Activated naive CD8-positive, alpha-beta T cell treated with anti-CD3 and anti-CD28 coated beads, Interleukin-2, amount 50 U/mL, for 16 hours (primary cell): Measurements from ENCODE around the gene ADAMTSL1.

ENCODE experiments used
- DNase-seq: peaks from one replicate; pipeline ENCODE4 v3.0.0-alpha.2; 2020; ENCODE audit warnings: low read depth, low spot score

Gene ADAMTSL1

DNA sequence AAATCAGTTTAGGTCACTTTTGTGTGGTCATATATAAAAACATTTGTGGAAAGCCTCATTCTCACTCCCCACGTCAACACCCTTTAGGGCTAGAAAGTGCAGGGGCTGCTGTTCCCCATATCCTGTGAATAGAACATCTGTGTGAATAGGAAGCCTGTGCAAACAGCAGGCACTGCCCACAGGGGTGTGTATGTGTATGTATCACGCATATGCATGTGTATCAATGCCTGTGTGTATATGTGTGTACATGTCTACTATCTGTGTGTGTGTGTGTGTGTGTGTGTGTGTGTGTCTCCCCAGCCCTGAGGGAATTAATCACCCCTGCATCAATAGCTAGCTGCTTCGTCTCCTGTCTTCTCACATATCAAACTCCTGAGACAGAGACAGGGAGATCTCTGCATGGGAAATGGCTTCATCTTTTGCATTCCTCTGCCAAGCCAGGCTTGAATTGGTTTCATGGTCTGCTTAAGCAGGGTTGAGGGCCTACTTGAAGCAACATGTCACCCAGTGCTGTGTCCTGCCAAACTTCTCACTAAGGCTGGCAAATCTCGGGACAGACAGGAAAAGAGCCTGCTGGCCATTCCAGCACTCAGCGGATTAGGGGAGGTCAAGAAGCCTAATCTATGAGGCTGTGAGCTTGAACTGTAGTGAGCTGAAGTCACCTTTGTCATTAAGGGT is 265.8 kb downstream of the ADAMTSL1 start:
- no peak for DNase-seq

DNA sequence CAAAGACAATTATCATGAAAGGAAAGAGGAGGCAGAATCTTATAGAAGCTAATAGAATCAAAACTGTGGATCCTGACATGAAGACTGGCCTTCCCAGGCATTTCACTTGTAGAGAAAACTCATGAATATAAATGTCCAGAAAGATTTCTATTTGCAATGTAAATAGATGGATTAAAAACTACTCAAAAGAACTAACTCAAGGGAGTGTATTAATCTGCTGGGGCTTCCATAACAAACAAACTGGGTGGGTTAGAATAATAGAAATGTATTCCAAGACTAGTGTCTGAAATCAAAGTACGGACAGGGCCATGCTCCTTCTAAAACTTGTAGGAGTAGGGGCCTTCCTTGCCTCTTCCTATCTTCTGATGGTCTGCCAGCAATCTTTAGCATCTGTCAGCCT is 267.4 kb downstream of the ADAMTSL1 start:
- DNase-seq, result no peak

DNA sequence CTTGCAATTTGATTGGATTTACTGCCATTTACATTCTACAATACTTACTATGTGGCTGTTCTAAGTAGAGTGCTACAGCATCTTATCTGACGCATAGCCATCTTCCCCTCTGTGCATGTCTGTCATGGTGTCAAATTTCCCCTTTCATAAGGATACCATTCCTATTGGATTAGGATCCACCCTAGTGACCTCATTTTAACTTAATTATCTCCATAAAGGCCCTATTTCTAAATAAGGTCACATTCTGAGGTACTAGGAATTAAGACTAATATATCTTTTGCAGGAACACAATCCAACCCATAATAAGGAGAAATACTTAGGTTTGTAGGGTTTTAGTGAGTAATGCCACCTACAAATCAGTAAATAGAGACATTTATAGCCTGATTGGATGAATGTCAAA is 268.0 kb downstream of the ADAMTSL1 start:
- DNase-seq, result no peak

DNA sequence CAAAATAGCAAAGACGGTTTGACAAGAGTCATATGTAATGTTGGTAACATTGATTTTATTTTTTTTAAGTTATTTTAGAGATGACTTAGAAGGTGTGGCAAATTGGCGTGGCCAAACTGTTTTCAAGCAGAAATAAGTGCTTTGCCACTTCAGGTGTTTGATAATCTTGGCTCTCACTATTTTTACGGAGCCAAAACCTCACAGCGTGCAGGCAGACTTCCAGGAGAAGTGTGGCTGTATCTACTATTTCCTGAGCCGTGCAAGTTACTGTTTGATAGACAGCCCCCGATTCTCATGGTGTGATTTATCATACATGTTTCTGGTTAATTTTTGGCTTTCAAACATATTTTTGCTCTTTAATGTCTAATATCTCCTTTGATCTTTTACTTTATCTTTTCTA is 269.5 kb downstream of the ADAMTSL1 start:
- DNase-seq, result no peak

DNA sequence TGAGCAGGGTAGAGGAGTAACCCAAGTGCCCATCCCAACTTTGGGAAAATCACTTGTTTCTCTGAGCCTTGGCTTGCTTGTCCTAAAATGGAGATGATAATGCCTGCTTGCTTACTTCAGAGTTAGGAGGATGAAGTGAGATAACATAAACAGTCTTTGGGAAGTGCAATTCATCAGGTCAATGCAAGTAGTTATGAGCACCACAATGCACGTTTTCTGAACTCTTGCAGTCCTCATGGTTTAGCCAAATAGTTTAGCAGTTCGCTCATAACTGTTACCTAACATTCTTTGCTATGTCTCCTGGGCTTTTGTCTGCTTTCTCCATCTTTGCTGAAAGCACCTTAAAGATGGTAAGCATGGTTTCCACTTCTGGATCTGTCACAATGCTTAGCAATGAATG is 270.0 kb downstream of the ADAMTSL1 start:
- DNase-seq, result no peak

DNA sequence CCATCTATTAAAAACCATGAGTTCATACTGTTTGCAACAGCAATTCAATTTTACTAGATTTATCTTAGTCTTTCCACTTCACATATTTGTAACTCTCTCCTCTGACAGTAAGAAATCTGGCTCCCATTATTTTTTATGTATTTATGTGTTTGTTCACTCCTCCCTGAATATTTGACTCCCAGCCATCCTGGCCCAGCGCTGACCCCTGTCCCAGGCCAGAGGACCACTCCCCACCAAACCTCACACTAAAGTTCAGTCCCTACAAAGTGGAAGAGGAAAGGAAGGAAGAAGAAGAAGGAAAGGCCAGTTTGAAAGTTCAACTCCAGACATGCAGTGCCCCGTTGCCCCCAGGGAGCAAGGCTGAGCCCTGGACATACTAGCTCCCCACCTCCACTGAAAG is 271.8 kb downstream of the ADAMTSL1 start:
- no peak for DNase-seq

DNA sequence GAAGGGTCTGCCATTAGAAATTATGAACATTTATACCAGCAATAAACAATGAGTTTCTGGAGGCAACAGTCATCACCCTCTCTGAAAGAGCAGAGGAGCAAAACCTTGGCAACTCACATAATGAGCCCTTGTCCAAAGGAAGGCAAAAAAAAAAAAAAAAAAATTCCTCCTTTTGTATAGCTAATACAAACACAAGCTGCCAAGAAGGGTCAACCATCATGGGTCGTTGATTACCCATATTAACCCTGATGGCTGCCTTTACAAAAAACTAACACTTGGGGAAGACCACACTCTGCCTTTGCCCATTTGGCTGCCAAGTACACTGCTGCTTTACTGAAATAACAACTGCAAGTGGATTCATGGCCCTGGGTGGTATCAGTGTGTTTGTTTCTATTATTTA is 272.7 kb downstream of the ADAMTSL1 start:
- DNase-seq, result no peak

DNA sequence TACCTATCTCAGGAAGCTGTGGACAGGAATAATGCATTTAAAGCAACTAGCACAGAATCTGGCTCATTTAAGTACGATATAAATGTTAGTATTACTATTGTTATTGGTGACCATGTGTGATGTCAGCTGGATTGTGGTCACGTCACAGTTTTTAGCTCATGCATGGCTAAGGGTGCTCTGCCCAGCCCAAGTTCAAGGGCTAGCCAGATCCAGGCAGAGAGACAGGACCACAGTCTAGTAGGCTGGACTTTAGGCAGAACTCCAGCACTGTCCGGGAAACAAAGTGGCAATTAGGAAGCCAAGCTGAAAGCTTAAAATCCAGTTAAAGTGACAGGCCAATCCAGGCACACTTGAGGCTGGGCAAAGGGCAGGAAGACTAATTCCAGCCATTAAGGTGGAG is 273.6 kb downstream of the ADAMTSL1 start:
- DNase-seq, result no peak

DNA sequence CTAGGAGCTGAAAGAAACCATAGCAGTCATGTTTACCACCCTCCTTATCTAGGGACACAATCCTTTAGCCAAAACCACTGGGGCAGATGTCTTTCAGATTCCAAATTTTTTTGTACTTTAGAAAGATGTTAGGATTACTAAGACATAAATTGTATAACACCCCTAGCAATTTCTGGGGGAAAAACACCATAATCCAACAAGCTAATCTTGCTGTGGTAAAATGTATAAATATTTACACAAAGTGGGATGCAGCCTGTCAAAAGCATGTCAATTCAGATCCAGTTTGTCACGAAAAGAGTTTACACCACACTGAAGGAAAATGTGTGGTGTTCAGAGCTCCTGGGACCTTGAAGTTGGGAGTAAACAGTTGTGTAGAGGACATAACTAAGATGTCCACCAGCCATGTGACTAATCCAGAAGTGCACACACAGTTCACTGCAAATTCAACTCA is 274.3 kb downstream of the ADAMTSL1 start:
- DNase-seq, result no peak

DNA sequence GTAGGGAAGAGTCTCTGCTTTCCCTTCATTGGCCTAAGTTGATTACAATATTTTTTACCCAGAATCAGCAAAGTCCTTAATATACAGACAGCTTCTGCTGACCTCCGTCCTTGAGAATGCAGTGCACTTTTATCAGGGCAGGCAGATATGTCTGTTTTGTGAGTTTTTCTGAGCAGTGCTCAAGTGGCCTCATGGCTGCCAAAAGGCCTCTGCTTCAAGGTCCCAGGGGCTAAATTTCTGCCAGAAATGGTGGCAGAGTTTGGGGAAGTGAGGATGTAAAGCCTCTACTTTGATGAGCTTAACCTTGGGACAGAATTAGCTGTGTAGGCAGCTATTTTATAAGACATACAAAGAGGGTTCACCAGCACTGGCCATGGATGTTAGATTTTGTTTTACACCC is 275.8 kb downstream of the ADAMTSL1 start:
- no peak for DNase-seq

DNA sequence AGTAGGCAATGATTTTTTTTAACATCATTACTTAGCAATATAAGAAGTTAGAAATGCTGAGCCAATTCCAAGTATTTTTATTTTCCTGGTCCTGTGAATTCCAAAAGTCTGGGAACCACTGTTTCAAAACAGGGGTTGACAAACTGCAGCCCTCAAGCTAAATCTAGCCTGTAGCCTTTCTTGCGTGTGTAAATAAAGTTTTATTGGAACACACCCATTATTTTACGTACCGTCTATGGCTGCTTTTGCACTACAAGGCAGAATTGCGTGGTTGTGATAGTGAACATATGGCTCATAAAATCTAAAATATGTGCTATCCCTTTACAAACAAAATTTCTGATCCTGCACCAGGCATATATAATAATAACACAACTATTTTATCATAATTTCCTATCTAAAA is 280.0 kb downstream of the ADAMTSL1 start:
- no peak for DNase-seq

DNA sequence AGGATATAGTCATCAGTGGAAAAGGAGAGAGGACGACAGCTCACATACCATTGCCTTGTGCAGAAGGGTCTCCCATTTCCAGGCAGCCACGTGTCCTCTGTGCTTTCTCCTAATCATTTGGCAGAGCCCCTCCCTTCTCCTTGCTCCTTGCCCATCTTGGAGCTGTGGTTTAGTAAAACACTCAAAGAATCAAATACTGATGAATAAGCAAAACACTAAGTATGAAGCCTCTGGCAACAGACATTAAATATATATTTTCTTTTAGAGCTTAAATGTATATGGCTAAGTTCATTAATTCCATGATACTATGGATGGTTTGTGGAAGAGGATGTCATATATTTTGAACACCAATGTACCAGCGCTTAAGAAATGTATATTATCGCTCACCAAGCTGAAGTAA is 280.6 kb downstream of the ADAMTSL1 start:
- no peak for DNase-seq

DNA sequence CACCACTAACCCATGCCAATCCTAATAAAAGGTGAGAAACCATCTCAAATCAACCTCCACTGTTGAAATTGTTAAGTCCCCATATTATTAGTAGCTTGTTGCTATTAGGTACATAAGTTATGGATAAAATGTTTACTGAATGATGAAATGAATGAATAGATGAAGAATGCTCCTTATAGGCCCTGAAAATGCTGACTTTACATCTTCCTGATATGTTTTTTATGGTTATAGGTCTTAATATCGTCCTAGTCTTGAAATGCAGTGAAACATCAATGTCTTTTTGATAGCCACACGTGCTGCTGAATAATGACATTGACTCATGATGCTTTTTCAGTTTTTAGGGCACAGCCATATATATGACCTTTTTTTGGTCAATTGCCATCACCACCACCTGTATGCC is 281.3 kb downstream of the ADAMTSL1 start:
- DNase-seq, result no peak

DNA sequence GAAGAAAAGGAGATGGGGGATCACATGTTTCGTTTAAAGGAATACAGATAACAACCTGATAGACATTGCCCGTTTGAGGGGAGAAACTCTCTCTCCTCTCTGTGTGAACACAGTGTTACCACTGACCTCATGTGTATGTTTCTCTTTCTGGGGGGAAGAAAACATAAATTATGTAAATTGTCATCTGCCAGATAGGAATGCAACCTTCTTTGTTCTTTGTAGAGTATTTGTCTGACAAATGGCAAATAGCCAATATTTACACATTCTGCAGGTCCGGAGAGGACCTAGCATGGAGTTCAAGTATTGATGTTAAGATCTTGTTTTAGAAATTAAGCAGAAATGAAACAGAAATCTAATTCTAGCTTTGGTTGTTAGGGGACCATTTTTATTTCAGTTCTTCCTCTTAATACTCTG is 282.8 kb downstream of the ADAMTSL1 start:
- DNase-seq, result no peak

DNA sequence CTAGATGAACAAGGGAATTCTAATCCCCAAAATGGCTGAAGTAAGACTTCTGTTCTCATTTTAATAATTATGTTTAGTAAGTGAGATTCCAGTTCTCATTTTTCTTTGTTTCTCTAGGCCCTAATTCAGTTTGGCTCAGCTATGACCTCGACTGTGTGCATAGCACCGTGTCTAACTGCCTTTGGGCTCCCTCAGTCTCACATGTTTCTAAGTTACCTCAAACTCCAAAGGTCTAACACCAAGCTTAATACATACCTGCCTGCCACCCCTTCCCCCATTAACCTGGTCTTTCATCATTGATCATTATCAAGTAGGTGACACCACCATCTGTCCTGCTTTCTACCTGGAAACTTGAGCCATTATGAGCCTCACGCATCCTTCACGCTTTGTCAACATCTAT is 285.9 kb downstream of the ADAMTSL1 start:
- DNase-seq, result no peak

DNA sequence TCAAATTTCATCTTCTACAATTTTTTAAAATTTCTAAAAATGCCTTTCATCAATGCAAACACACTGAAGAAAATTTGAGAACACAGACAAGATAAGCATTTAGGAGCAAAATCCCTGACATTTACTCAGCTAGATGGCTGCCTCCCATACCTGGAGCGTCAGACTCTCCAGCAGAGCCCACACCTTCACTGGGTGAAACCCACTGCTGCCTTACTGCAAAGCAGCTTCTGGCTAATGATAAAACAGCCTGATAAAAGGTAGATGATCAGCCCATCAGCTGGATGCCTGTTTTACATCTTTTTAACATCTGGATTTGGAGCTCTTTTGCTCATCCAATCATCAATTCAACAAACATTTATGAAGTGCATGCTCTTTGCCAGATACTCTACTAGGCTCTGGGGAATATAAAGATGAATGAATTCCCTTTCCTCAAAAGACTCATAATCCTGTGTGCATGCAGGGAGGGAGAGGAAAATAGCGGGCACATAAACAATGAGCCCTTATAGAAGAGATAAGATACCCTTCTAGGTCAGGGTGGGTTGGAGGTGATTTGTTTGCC is 287.9 kb downstream of the ADAMTSL1 start:
- no peak for DNase-seq

DNA sequence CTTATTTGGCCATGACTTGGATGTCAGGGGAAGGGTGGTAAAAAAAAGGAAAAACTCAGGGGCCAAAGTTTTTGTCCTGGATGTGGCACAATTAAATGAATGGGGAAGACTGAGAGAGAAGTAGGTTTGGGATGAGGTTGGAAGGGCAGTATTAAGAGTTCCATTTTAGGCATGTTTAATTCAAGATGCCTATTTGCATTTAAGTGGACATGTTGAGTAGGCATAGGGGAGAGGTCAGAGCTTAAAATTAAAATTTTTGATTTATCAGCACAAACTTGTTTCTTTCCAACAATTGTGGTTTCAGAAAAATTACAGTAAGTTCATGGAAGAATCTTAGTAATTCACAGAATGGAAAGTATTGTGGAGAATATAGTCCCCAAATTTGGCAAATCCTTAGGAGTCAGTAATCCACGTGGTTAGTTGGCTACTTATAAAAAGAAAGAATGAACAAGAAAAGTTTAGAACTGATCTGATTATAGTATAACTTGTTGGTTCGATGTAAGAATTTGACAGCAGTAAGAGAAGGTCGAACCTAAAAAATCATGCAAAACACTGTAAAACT is 293.1 kb downstream of the ADAMTSL1 start:
- DNase-seq, result no peak

DNA sequence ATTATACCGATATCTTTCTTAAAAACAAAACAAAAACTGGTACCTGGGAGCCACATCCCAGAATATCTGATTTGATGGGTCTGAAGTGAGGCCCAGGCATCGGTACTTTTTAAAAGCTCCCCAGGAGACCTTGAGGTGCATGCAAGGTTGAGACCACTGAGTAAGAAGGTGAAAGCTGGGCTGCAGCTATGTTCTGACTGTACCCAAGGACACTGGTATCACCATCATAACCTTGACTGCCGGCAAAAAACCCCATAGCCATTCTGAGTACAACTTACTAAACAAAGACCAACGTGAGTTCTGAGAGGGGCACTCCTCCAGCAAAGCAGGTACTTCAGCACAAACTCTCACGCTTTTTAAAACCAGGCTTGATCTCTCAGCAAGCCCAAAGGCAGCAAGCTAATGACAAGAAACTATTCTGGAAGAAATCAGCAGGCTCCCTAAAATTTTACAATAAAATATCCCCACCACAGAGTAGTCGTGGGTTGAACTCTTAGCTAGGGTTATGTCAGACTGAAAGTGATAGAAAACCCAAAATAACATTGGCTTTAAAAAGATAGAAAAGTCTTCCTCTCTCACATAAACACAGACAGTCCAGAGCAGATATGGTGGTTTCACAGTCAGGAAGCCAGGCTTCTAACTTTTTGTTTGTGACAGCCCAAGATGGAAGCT is 295.1 kb downstream of the ADAMTSL1 start:
- no peak for DNase-seq

DNA sequence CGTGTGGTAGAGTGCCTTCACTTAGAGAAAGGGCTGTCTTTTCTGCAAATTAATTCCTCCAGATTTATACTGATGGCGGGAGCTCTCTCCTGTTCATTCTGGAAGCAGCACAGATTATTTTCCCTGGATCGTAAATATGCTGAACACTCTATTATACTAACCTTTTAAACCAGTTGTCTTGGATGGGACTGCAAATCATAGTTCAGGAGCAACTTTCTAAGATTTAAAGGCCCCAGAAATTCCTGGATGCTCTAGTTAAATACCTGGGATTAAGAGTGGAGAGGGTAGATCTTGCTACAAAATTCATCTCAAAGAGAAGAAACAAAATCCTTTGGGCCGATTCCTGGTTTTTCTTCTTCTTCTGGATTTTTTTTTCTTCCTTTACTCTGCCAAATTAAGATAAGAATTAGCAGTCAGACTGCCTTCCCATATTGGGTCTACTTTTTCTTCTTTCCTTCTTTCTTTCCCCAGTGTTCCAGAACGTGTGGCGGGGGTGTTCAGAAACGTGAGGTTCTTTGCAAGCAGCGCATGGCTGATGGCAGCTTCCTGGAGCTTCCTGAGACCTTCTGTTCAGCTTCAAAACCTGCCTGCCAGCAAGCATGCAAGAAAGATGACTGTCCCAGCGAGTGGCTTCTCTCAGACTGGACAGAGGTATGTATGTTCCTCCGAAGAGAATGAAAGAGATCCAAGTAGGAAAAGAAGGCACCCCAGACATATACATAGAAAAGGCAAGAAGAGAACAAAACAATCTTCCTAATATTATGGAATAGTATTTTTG is 296.4 kb downstream of the ADAMTSL1 start:
- DNase-seq, result no peak

DNA sequence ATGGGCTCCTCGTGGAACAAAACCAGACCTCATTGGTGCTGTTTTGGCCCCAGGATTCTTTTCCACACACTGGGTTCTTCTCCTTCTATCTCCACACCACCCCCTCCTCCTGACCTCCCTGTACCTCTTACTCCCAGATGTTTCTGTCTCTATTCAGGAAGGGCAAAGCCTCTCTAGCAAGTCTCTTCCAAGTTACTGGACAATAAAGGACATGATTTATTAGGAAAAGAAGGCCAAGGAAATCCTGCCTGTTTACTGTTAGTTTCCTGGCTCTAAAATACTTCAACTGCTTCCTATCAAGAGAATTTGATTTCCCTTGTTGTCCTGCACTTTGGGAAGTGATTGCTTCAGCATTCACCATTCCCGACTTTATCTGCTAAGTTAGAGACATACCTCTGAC is 297.1 kb downstream of the ADAMTSL1 start:
- DNase-seq, result no peak

DNA sequence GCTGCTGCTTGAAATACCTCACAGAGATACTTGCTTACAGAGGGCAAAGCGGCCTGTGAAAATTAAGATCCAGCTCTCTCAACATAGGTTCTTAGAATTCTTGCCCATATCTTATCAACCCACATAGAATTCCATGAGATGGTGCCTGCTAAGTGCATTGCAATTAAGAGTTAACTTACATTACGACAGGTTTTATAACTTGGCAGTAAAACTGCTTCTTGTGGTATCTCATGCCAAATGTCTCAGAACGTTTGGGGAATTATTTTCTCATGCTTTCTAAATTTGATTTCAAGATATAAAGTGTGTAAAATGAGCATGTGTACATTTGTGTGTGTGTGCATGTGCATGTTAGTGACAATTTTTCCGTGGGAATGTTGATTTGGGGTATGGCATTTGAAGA is 297.8 kb downstream of the ADAMTSL1 start:
- no peak for DNase-seq

DNA sequence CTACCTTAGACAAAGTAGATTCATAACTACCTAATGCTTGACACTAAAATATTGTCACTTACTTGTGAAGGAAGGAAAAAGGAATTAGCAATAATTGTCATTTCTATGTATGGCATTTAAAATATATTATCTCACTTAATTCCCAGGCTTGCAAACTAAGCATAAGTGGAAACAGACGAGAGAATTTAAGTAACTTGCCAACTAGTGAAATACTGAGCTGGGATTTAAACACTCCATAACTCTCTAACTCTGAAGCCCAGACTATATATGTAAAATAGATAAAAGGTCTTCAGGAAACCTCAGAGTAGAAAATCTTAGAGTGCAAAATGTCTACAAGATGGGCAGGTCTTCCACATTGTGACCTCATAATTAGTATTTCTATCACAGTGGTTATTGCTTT is 301.3 kb downstream of the ADAMTSL1 start:
- no peak for DNase-seq
